ENCODE results near the gene NCKAP1. TPM values are rescaled to one million over a fixed set of nuclear protein-coding genes. Genes with fewer than 3 reads are reported as not detected.
"Not testable (repeated sequence)": the region's sequence is repeated elsewhere in the genome, so short reads cannot be mapped to it uniquely, and the experiment has no call there.

The NCKAP1 gene
- total RNA-seq, 4 donors from 2014 or later = 33.8 to 96.5 (median 77.4) TPM

GRCh38 chr2:182887093-182887492 lies 151.2 kb downstream of the NCKAP1 start:
- no peak for DNase-seq
- TF ChIP-seq POLR2A (IDR thresholded peaks at IDR 0.05) (no peak), CTCF (IDR thresholded peaks at IDR 0.05) (no peak)
- Histone ChIP-seq H3K27ac (no peak overlapping the region), H3K4me3 (no peak overlapping the region), H3K9me3 (no peaks in the 10 kb centered on the region), H3K27me3 (no peaks in the 10 kb centered on the region), H3K36me3 (no peaks in the 10 kb centered on the region), H3K4me1 (no peaks in the 10 kb centered on the region)

GRCh38 chr2:182885771-182886170 lies 152.5 kb downstream of the NCKAP1 start:
- Histone ChIP-seq H3K27ac (no peak overlapping the region), H3K4me3 (no peak overlapping the region), H3K27me3 (no peaks in the 10 kb centered on the region), H3K9me3 (no peaks in the 10 kb centered on the region), H3K4me1 (no peaks in the 10 kb centered on the region), H3K36me3 (no peaks in the 10 kb centered on the region)
- TF ChIP-seq POLR2A (IDR thresholded peaks at IDR 0.05) (no peak), CTCF (IDR thresholded peaks at IDR 0.05) (no peak)
- DNase-seq = no peak

GRCh38 chr2:182883451-182883850 lies 154.8 kb downstream of the NCKAP1 start:
- Histone ChIP-seq H3K27me3 (no peaks in the 10 kb centered on the region), H3K4me3 (no peak overlapping the region), H3K9me3 (no peaks in the 10 kb centered on the region), H3K36me3 (no peaks in the 10 kb centered on the region), H3K27ac (no peak overlapping the region), H3K4me1 (no peaks in the 10 kb centered on the region)
- DNase-seq = no peak
- TF ChIP-seq POLR2A (IDR thresholded peaks at IDR 0.05) (no peak), CTCF (IDR thresholded peaks at IDR 0.05) (no peak)

- not testable (repeated sequence) for H3K36me3 ChIP-seq, H3K9me3 ChIP-seq, DNase-seq, H3K4me1 ChIP-seq, H3K27me3 ChIP-seq, H3K27ac ChIP-seq, H3K4me3 ChIP-seq
Measured at GRCh38 chr2:182880100-182880499, 158.2 kb downstream of the NCKAP1 start.

- H3K27me3 ChIP-seq, DNase-seq, H3K4me1 ChIP-seq, H3K27ac ChIP-seq, H3K36me3 ChIP-seq, H3K4me3 ChIP-seq, H3K9me3 ChIP-seq: not testable (repeated sequence)
Measured at GRCh38 chr2:182876653-182877052, 161.6 kb downstream of the NCKAP1 start.

GRCh38 chr2:182870227-182870626 lies 168.0 kb downstream of the NCKAP1 start:
- Histone ChIP-seq H3K27me3 (no peaks in the 10 kb centered on the region), H3K27ac (no peak overlapping the region), H3K4me1 (peaks cover 0 to 9% (median 0%) of the 10 kb centered on the region in 4 donors), H3K4me3 (no peak overlapping the region), H3K9me3 (no peaks in the 10 kb centered on the region), H3K36me3 (no peaks in the 10 kb centered on the region)
- peak in 2 of 6 experiments; percentile 12 to 30 for TF ChIP-seq CTCF (IDR thresholded peaks at IDR 0.05)
- no peak for TF ChIP-seq POLR2A (IDR thresholded peaks at IDR 0.05)
- no peak for DNase-seq

GRCh38 chr2:182868054-182868796 lies 170.0 kb downstream of the NCKAP1 start:
- peaks cover 0 to 9% (median 0%) of the 10 kb centered on the region in 4 donors for H3K4me1 ChIP-seq
- no peak for DNase-seq
- H3K36me3 ChIP-seq = no peaks in the 10 kb centered on the region
- no peak for TF ChIP-seq POLR2A (IDR thresholded peaks at IDR 0.05)
- no peak for TF ChIP-seq CTCF (IDR thresholded peaks at IDR 0.05)
- H3K4me3 ChIP-seq = no peak overlapping the region
- H3K9me3 ChIP-seq = no peaks in the 10 kb centered on the region
- H3K27ac ChIP-seq = no peak overlapping the region
- H3K27me3 ChIP-seq = no peaks in the 10 kb centered on the region

Data from Peyer's patch (tissue), 4 donors.